Inferior parietal cortex (tissue), 1 donor: ENCODE results near the gene PPP2R2C.

Experiments
- DNase-seq: peaks from one replicate; pipeline ENCODE4 v3.0.0-alpha.2; 2016; ENCODE audit errors: extremely low spot score

Gene PPP2R2C

GRCh38 chr4:6449746-6450369 lies 22.6 kb downstream of the PPP2R2C start:
- no peak for DNase-seq

- no peak for DNase-seq
Measured at GRCh38 chr4:6449335-6449734, 23.1 kb downstream of the PPP2R2C start.

DNA sequence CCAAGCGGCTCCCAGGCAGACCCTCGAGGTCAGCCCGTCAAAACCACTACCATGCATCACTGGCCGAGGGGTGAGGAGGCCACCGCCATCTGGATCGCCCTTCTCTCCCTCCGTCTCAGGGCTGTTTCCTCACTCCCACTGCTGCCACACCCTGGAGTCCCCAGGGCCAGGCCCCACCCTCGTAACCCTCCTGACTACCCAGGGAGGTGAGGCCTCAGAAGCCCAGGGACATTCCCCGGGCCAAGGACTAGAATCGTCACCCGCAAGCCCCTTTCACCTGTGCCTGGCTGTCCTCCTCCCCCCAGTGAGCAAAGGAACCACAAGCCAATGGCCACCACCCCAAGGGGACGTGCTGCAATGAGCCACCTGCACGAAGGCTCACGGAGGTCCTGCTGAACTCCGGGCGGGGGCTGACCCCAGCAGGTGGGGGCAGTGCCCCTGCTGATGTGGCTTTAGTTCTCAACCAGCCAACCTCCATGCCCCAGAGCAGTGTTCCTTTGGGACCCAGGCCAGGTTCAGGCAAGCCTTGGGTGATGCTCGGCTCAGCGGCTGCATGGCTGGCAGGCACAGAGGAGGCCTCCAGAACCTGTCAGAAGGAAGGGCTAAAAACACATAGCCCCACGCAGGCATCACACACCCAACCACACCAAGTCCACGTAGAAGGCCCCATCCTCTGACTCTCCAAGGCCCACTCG lies 23.8 kb downstream of the PPP2R2C start:
- DNase-seq = no peak

- DNase-seq = no peak
Measured at GRCh38 chr4:6447672-6448171, 24.7 kb downstream of the PPP2R2C start.

GRCh38 chr4:6446538-6447451 lies 25.6 kb downstream of the PPP2R2C start:
- no peak for DNase-seq

DNA sequence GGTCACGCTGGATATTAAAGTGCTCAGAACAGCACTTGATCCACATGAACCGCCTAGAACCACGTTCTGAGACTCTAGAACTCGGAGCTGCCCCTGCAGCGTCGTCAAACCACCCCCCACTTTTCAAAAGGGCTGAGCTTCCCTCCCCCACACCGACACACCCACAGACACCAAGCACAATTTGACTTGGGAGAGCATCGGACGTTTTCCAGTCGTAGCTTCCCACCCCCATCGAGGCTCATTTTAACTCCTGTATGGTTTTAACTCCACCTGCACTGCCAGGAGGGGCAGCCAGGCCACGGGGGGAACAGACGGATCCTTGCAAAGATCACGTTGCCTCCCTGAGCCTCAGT lies 26.3 kb downstream of the PPP2R2C start:
- DNase-seq = no peak

DNA sequence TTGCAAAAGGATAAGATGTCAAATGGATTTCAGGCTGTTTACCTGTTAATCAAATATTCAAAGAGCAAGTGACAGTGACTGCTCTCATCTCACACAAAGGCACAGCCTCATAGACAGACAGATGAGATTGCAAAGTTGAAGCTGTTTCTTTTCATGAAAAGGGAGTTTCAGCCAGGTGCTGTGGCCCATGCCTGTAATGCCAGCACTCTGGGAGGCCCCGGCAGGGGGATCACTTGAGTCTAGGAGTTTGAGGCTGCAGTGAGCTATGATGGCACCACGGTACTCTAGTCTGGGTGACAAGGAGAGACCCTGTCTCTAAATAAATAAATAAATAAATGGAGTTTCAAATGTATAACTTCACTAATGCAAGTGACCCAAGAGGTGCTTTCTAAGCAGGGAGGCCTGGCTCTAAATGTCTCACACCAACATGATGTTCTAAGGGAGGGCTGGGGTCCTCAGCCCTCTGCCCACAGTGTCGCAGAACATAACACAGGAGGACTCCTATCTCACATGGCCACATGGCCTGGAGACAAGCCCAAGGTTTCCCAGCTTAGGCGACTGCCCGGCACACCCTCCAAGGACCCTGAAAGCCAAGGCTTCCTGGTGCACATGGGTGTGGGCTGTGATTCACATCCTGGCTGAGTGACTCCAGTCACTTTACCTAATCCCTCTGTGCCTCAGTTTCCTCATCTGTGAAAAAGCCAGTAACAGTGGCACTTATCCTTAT lies 26.8 kb downstream of the PPP2R2C start:
- no peak for DNase-seq

- DNase-seq = no peak
Measured at GRCh38 chr4:6444582-6444981, 27.8 kb downstream of the PPP2R2C start.

GRCh38 chr4:6443035-6444023 lies 29.1 kb downstream of the PPP2R2C start:
- DNase-seq = no peak

- DNase-seq = no peak
Measured at GRCh38 chr4:6442555-6442954, 29.9 kb downstream of the PPP2R2C start.

GRCh38 chr4:6441758-6442157 lies 30.7 kb downstream of the PPP2R2C start:
- no peak for DNase-seq

GRCh38 chr4:6441202-6441582 lies 31.2 kb downstream of the PPP2R2C start:
- DNase-seq = no peak

- no peak for DNase-seq
Measured at GRCh38 chr4:6440506-6441201, 31.8 kb downstream of the PPP2R2C start.

GRCh38 chr4:6439120-6439762 lies 33.2 kb downstream of the PPP2R2C start:
- no peak for DNase-seq

- DNase-seq = no peak
Measured at GRCh38 chr4:6437826-6438238, 34.6 kb downstream of the PPP2R2C start.

- DNase-seq = no peak
Measured at GRCh38 chr4:6435010-6435409, 37.4 kb downstream of the PPP2R2C start.

GRCh38 chr4:6430927-6431326 lies 41.5 kb downstream of the PPP2R2C start:
- DNase-seq = no peak

DNA sequence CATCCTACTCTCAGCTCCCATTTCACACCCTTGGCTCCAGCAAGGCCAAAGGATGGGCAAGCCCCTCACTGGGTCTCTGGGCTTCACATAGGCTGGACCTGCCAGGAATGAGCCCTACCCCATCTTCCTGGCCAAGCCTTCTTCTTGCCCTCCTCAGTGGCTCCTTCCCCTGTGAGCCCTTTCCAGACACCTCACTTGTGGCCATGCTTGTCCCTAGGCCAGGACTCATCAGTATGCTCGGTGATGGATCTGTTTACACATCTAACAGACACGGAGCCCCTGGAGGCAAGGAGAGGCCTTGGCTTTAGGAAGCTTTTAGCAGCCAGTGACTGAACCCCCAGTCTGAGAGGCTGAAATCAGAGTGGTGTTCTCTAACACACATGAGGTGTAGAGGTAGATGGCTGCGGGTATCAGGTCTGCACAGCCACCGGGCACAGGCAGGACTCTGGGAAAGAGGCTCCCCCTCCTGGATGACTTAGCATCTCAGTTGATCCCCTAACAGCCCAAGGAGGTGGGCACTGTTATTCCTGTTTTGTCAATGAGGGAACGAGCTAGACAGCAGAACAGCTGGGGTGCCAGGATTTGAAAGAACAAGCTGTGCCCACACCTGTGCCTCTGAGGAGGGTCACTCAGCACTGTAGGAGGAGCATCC lies 44.8 kb downstream of the PPP2R2C start:
- no peak for DNase-seq
